Measurements from ENCODE around the gene PRKG1.

DNA sequence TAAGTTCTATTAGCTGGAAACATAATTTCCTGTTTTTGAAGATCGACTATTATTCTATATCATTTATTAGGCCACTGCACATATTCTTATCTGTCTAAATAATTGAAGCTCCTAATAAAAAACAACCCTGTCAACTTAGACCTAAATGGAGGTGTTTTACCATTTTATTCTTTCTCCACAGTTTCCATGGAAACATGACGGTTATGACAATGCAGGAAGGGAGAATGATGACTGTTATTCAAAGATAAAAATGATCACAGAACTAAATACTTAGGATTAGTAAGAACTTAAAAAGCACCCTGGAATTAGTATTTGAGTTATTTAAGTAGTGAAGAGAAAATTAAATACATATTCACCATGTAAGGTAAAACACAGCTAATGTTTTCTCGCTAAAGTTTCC, 1119.9 kb downstream of the PRKG1 start:
- TF ChIP-seq POLR2A (IDR thresholded peaks at IDR 0.05) = no peak
- TF ChIP-seq, protein P1, sequence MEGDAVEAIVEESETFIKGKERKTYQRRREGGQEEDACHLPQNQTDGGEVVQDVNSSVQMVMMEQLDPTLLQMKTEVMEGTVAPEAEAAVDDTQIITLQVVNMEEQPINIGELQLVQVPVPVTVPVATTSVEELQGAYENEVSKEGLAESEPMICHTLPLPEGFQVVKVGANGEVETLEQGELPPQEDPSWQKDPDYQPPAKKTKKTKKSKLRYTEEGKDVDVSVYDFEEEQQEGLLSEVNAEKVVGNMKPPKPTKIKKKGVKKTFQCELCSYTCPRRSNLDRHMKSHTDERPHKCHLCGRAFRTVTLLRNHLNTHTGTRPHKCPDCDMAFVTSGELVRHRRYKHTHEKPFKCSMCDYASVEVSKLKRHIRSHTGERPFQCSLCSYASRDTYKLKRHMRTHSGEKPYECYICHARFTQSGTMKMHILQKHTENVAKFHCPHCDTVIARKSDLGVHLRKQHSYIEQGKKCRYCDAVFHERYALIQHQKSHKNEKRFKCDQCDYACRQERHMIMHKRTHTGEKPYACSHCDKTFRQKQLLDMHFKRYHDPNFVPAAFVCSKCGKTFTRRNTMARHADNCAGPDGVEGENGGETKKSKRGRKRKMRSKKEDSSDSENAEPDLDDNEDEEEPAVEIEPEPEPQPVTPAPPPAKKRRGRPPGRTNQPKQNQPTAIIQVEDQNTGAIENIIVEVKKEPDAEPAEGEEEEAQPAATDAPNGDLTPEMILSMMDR (IDR thresholded peaks at IDR 0.05) = no peak
